ENCODE data around the gene PINK1.

- TF ChIP-seq CTCF (IDR thresholded peaks at IDR 0.05) (peak; percentile 20 to 61 (median 50)), POLR2A (IDR thresholded peaks at IDR 0.05; ENCODE audit: low read depth) (peak; percentile 20), POLR2AphosphoS5 (IDR thresholded peaks at IDR 0.05) (peak; percentile 74 to 86), EP300 (IDR thresholded peaks at IDR 0.05) (no peak)
Observed at GRCh38 chr1:20661207-20662109, 28.2 kb downstream of the PINK1 start, which contains the start of gene DDOST.
